GM12878 (cell line): Measurements from ENCODE around the gene TMOD3. TPM values are rescaled to one million over a fixed set of nuclear protein-coding genes. Genes with fewer than 3 reads are reported as not detected.

Source experiments
- BHLHE40 ChIP-seq, 2 experiments: fragments of 450-650 bp in 1 of 2; IDR thresholded peaks; 2 replicates each; pipeline ENCODE4 v1.6.1; 2011 to 2017; ENCODE audit warnings: low read depth in 2 of 2, borderline replicate concordance in 1 of 2, improper control_type of control experiment in 1 of 2, low read length in 1 of 2, mild to moderate bottlenecking in 1 of 2
- BRCA1 ChIP-seq: IDR thresholded peaks from 2 replicates; pipeline ENCODE4 v1.6.1; 2011; ENCODE audit warnings: low read depth, low read length, improper control_type of control experiment
- CEBPB ChIP-seq, 2 experiments: fragments of 150-350 bp in 1 of 2; IDR thresholded peaks; 2 replicates each; pipeline ENCODE4 v1.6.1; 2012 to 2014; ENCODE audit warnings: low read depth in 2 of 2, low read length in 2 of 2, borderline replicate concordance in 1 of 2, inconsistent platforms in 1 of 2
- CHD1 ChIP-seq: IDR thresholded peaks from 2 replicates; pipeline ENCODE4 v1.6.1; 2012; ENCODE audit warnings: low read depth, low read length, improper control_type of control experiment
- EED ChIP-seq: sonication (generic); IDR thresholded peaks from 2 replicates; pipeline ENCODE4 v1.6.1; 2016; ENCODE audit warnings: antibody characterized with exemption, low read depth
- EGR1 ChIP-seq, 2 experiments: IDR thresholded peaks; 1 replicate in 1 of 2; 2 replicates in 1 of 2; pipeline ENCODE4 v1.6.1; 2011 to 2012; ENCODE audit warnings: low read depth in 2 of 2, low read length in 2 of 2, borderline replicate concordance in 1 of 2, mild to moderate bottlenecking in 1 of 2, moderate library complexity in 1 of 2
- EP300 ChIP-seq, 2 experiments: fragments of 150-350 bp in 1 of 2; IDR thresholded peaks; 2 replicates each; pipeline ENCODE4 v1.6.1; 2011 to 2012; ENCODE audit warnings: low read depth in 2 of 2, low read length in 2 of 2, borderline replicate concordance in 1 of 2, improper control_type of control experiment in 1 of 2, inconsistent platforms in 1 of 2; ENCODE audit not compliant: control insufficient read depth in 1 of 2
- IKZF2 ChIP-seq, 2 experiments: fragments of 450-650 bp; IDR thresholded peaks; 2 replicates each; pipeline ENCODE4 v1.6.1; 2017; ENCODE audit warnings: mild to moderate bottlenecking in 2 of 2, moderate library complexity in 2 of 2
- KAT2A ChIP-seq: conservative IDR thresholded peaks from 2 replicates; pipeline ENCODE4 v1.6.1; 2011; ENCODE audit warnings: low read depth, low read length; ENCODE audit not compliant: control insufficient read depth
- LARP7 ChIP-seq: fragments of 450-650 bp; IDR thresholded peaks from 2 replicates; pipeline ENCODE4 v1.6.1; 2017; ENCODE audit warnings: mild to moderate bottlenecking
- MYB ChIP-seq: fragments of 150-350 bp; IDR thresholded peaks from 2 replicates; pipeline ENCODE4 v1.6.1; 2014; ENCODE audit warnings: mild to moderate bottlenecking, low read depth, low read length, borderline replicate concordance
- PML ChIP-seq: IDR thresholded peaks from 2 replicates; pipeline ENCODE4 v1.6.1; 2012; ENCODE audit warnings: low read length, inconsistent platforms
- SMAD5 ChIP-seq: IDR thresholded peaks from 2 replicates; pipeline ENCODE4 v1.6.1; 2016; ENCODE audit warnings: antibody characterized with exemption, low read depth
- SREBF1 ChIP-seq: IDR thresholded peaks from 2 replicates; pipeline ENCODE4 v1.6.1; 2012; ENCODE audit warnings: mild to moderate bottlenecking, low read length
- SREBF2 ChIP-seq: IDR thresholded peaks from 2 replicates; pipeline ENCODE4 v1.6.1; 2012; ENCODE audit warnings: mild to moderate bottlenecking, low read length
- SUZ12 ChIP-seq: fragments of 200-600 bp; sonication (generic); IDR thresholded peaks from one replicate; pipeline ENCODE4 v1.6.1; 2018; ENCODE audit warnings: antibody characterized with exemption, mild to moderate bottlenecking; ENCODE audit not compliant: unreplicated experiment
- TCF12 ChIP-seq: IDR thresholded peaks from 2 replicates; pipeline ENCODE4 v1.6.1; 2011; ENCODE audit warnings: low read depth, mild to moderate bottlenecking, low read length
- polyA plus RNA-seq, 11 experiments: library from polyadenylated mRNA; depleted of rRNA in 4 of 11; unstranded in 6 of 11; stranded (reverse) in 5 of 11; fragments of >200 nt; fragmentation: Nextera tagmentation in 4 of 11; fragmentation: Illumina TruSeq in 1 of 11; extraction: Ambion mirVana in 4 of 11; extraction: Trizol in 1 of 11; gene quantifications; 1 replicate in 1 of 11; 2 replicates in 10 of 11; pipeline versions ENCODE4 v1.2.1 to v1.2.3, GENCODE V29; 2011 to 2016; ENCODE audit warnings: inconsistent platforms in 2 of 11, missing spikeins in 2 of 11, low read depth in 1 of 11
- total RNA-seq, 4 experiments: library from RNA; depleted of rRNA in 3 of 4; stranded (reverse); fragments of >200 nt in 3 of 4; fragmentation: Illumina TruSeq in 1 of 4; extraction: Trizol in 1 of 4; gene quantifications; 2 replicates each; pipeline versions ENCODE4 v1.2.1 to v1.2.3, GENCODE V29; 2013 to 2021
- TF ChIP-seq, protein P1 (sequence below): fragments of 450-650 bp; IDR thresholded peaks from 2 replicates; pipeline ENCODE4 v1.6.1; 2016; ENCODE audit warnings: mild to moderate bottlenecking, moderate library complexity, borderline replicate concordance
- TF ChIP-seq, protein P2 (sequence below): IDR thresholded peaks from 2 replicates; pipeline ENCODE4 v1.6.1; 2011; ENCODE audit warnings: borderline replicate concordance, low read depth, mild to moderate bottlenecking, moderate library complexity, mixed read lengths, low read length; ENCODE audit not compliant: insufficient read depth; ENCODE audit errors: extremely low read length
- TF ChIP-seq, protein P3 (sequence below): fragments of 450-650 bp; IDR thresholded peaks from 2 replicates; pipeline ENCODE4 v1.6.1; 2017; ENCODE audit warnings: low read depth, mild to moderate bottlenecking, moderate library complexity
- TF ChIP-seq, protein P4 (sequence below): fragments of 450-650 bp; IDR thresholded peaks from 2 replicates; pipeline ENCODE4 v1.6.1; 2014; ENCODE audit warnings: mild to moderate bottlenecking

TMOD3 gene
- total and polyA plus RNA-seq, 10 of the 15 experiments (the other 5 are each of a cell fraction or from before 2014, with no cell fraction given) = 5.2 to 39.4 (median 22.5) TPM

DNA sequence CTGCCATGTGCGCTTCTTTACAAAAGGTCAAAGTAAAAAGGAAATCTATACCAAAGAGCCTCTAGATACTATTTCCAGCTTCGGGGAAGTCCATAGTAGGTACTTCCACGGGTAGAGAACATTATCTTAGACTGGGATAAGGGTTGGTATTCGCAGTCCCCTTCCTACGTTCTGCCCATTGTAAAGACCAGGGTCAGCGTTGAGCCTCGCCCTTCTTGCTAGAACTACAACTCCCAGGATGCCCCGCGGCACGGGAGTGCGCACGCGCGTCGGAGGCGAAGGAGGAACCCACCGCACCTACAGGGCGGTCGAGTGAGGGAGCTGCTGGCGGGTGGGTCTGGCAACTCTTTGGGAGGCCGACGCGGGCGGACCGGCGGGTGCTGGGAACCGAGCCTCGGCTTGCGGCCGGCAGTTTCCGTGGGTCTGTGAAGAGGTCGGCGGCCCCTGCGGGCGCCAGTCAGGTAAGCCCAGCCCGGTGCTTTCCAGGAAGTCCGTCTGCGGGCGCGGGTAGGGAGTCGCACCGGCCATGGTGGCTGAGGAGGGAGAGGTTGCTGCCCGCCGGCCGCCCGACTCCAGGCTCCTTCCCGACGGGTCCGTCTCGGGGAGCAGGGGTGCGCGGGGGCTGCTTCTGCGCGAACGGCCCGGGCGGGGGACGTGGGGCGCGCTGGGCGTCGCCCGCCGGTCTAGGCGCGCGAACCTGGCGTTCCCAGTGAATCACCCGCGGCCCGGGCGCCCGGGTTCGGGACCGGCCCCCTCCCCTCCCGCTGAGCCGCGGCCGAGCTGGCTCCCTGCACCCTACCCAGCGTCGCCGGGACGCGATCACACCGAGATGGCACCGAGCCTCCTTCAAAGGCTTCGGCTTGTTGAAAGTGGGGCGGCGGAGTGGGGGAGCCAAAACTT is at the start of gene TMOD3 (continued):
- TF ChIP-seq CEBPB (IDR thresholded peaks at IDR 0.05; ENCODE audit: borderline replicate concordance in 1 of 2, low read depth in 2 of 2, low read length in 2 of 2) = no peak
- TF ChIP-seq, protein P1, sequence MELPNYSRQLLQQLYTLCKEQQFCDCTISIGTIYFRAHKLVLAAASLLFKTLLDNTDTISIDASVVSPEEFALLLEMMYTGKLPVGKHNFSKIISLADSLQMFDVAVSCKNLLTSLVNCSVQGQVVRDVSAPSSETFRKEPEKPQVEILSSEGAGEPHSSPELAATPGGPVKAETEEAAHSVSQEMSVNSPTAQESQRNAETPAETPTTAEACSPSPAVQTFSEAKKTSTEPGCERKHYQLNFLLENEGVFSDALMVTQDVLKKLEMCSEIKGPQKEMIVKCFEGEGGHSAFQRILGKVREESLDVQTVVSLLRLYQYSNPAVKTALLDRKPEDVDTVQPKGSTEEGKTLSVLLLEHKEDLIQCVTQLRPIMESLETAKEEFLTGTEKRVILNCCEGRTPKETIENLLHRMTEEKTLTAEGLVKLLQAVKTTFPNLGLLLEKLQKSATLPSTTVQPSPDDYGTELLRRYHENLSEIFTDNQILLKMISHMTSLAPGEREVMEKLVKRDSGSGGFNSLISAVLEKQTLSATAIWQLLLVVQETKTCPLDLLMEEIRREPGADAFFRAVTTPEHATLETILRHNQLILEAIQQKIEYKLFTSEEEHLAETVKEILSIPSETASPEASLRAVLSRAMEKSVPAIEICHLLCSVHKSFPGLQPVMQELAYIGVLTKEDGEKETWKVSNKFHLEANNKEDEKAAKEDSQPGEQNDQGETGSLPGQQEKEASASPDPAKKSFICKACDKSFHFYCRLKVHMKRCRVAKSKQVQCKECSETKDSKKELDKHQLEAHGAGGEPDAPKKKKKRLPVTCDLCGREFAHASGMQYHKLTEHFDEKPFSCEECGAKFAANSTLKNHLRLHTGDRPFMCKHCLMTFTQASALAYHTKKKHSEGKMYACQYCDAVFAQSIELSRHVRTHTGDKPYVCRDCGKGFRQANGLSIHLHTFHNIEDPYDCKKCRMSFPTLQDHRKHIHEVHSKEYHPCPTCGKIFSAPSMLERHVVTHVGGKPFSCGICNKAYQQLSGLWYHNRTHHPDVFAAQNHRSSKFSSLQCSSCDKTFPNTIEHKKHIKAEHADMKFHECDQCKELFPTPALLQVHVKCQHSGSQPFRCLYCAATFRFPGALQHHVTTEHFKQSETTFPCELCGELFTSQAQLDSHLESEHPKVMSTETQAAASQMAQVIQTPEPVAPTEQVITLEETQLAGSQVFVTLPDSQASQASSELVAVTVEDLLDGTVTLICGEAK = no peak; the same call in 1 of the 2 replicates
- 0 out of 2 replicates have a peak, but pooled peaks have one; percentile 23 for TF ChIP-seq SREBF1
- peak; percentile 18 to 69; a peak in 2 of 4 replicates for TF ChIP-seq BHLHE40 (IDR thresholded peaks at IDR 0.05; ENCODE audit: borderline replicate concordance in 1 of 2, low read depth in 2 of 2, low read length in 1 of 2)
- no peak for TF ChIP-seq MYB
- no peak for TF ChIP-seq SREBF2
- no peak for TF ChIP-seq SUZ12
- TF ChIP-seq, protein P2, sequence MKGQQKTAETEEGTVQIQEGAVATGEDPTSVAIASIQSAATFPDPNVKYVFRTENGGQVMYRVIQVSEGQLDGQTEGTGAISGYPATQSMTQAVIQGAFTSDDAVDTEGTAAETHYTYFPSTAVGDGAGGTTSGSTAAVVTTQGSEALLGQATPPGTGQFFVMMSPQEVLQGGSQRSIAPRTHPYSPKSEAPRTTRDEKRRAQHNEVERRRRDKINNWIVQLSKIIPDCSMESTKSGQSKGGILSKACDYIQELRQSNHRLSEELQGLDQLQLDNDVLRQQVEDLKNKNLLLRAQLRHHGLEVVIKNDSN = no peak
- peak; percentile 50; the same call in 1 of the 2 replicates for TF ChIP-seq SMAD5
- TF ChIP-seq, protein P3, sequence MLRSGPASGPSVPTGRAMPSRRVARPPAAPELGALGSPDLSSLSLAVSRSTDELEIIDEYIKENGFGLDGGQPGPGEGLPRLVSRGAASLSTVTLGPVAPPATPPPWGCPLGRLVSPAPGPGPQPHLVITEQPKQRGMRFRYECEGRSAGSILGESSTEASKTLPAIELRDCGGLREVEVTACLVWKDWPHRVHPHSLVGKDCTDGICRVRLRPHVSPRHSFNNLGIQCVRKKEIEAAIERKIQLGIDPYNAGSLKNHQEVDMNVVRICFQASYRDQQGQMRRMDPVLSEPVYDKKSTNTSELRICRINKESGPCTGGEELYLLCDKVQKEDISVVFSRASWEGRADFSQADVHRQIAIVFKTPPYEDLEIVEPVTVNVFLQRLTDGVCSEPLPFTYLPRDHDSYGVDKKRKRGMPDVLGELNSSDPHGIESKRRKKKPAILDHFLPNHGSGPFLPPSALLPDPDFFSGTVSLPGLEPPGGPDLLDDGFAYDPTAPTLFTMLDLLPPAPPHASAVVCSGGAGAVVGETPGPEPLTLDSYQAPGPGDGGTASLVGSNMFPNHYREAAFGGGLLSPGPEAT = peak; percentile 77
- TF ChIP-seq EP300 (IDR thresholded peaks at IDR 0.05; ENCODE audit: borderline replicate concordance in 1 of 2, control insufficient read depth in 1 of 2, low read depth in 2 of 2, low read length in 2 of 2) = no peak
- TF ChIP-seq TCF12 = no peak; the same call in 1 of the 2 replicates
- no peak; the same call in 1 of the 2 replicates for TF ChIP-seq EED
- TF ChIP-seq EGR1 (IDR thresholded peaks at IDR 0.05; ENCODE audit: borderline replicate concordance in 1 of 2, low read depth in 2 of 2, low read length in 2 of 2) = 0 out of 3 replicates have a peak, but pooled peaks of 1 of the 2 experiments have one; percentile 22
- peak; percentile 74 for TF ChIP-seq LARP7
- no peak for TF ChIP-seq KAT2A
- TF ChIP-seq, protein P4, sequence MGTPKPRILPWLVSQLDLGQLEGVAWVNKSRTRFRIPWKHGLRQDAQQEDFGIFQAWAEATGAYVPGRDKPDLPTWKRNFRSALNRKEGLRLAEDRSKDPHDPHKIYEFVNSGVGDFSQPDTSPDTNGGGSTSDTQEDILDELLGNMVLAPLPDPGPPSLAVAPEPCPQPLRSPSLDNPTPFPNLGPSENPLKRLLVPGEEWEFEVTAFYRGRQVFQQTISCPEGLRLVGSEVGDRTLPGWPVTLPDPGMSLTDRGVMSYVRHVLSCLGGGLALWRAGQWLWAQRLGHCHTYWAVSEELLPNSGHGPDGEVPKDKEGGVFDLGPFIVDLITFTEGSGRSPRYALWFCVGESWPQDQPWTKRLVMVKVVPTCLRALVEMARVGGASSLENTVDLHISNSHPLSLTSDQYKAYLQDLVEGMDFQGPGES = 0 out of 2 replicates have a peak, but pooled peaks have one; percentile 34
- no peak for TF ChIP-seq CHD1
- TF ChIP-seq IKZF2 (IDR thresholded peaks at IDR 0.05) = no peak
- TF ChIP-seq BRCA1 = no peak
- TF ChIP-seq PML = no peak
